ENCODE data around the gene MCHR1.

- TF ChIP-seq EZH2 (IDR thresholded peaks at IDR 0.05; ENCODE audit: insufficient read depth, poor library complexity, severe bottlenecking), result no peak
- TF ChIP-seq EZH2phosphoT487 (IDR thresholded peaks at IDR 0.05; ENCODE audit: insufficient read depth, low read depth), result no peak
Measured at GRCh38 chr22:40678493-40679248, 613 bp upstream of the MCHR1 start.
